Measurements from ENCODE around the gene LRFN4.

The LRFN4 gene

DNA sequence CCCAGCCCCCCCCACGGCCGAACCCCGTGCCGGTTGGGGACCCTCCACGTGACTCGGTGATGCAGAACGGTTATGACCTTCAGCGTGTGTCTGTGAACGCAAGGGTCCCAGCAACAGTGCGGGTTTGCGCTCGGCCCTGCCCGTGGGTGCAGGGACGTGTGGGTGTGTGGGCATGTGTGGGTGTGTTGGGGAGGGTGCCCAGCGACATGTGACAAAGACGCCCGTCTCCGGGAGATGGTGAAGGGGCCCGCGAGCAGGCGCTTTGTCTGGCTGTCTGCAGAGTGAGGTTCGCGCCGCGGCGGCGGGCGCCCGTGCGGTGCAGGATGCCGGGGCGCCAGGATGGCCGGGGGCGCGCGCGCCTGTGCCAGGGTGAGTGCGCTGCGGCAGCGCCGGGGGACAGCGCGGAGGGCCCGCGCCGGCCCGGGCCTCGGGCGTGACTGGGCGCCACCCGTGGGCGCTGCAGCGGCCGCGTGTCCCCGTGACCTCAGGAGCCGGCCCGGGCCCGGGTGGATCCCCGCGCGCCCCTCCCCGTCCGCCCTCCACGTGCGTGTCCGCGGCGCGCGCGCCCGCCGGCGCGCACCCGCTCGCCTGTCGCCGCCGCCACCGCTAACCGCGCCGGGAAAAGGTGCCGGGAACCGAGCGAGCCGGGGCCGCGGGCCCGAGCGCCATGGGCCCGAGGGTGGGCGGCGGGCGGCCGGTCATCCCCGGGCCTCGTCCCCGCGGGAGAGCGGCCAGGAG, at the start of gene LRFN4:
Gene LRFN4, plus strand, starts transcription at position 569 of the 738 bp plus-strand sequence. CDS start 681 bp downstream, outside the sequence.
- Histone ChIP-seq H4K20me1 (ENCODE audit: low read depth, low read length) (no peaks in the 10 kb centered on the region), H3K27ac (ENCODE audit: low read depth, low read length) (peak within 1 kb of the TSS; percentile 51), H3K27me3 (ENCODE audit: low read length) (no peaks in the 10 kb centered on the region), H3K9me3 (ENCODE audit: insufficient read depth, low read length) (no peaks in the 10 kb centered on the region), H2AFZ (ENCODE audit: low read depth, low read length, severe bottlenecking) (peak within 1 kb of the TSS; percentile 91), H3K9me2 (replicated peaks; ENCODE audit: insufficient read depth, low read length) (no peaks in the 10 kb centered on the region), H3K9ac (ENCODE audit: low read length) (peak within 1 kb of the TSS; percentile 77), H3F3A (ENCODE audit: insufficient read depth) (peaks cover 9% of the 10 kb centered on the region; the same call in 1 of the 2 replicates), H3K4me3 (ENCODE audit: insufficient read depth, low read length, poor library complexity, severe bottlenecking) (peak within 1 kb of the TSS; percentile 98), H3K36me3 (ENCODE audit: low read length) (no peaks in the 10 kb centered on the region), H3K4me2 (ENCODE audit: low read depth, low read length, poor library complexity, severe bottlenecking) (peak within 1 kb of the TSS; percentile 88), H3K79me2 (ENCODE audit: insufficient read depth, low read length) (no peaks in the 10 kb centered on the region)
- no peak for TF ChIP-seq EZH2phosphoT487 (conservative IDR thresholded peaks at IDR 0.05; ENCODE audit: low read length)
- TF ChIP-seq, protein P1, sequence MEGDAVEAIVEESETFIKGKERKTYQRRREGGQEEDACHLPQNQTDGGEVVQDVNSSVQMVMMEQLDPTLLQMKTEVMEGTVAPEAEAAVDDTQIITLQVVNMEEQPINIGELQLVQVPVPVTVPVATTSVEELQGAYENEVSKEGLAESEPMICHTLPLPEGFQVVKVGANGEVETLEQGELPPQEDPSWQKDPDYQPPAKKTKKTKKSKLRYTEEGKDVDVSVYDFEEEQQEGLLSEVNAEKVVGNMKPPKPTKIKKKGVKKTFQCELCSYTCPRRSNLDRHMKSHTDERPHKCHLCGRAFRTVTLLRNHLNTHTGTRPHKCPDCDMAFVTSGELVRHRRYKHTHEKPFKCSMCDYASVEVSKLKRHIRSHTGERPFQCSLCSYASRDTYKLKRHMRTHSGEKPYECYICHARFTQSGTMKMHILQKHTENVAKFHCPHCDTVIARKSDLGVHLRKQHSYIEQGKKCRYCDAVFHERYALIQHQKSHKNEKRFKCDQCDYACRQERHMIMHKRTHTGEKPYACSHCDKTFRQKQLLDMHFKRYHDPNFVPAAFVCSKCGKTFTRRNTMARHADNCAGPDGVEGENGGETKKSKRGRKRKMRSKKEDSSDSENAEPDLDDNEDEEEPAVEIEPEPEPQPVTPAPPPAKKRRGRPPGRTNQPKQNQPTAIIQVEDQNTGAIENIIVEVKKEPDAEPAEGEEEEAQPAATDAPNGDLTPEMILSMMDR (IDR thresholded peaks at IDR 0.05; ENCODE audit: insufficient read depth, low read length, poor library complexity, severe bottlenecking), result no peak

DNA sequence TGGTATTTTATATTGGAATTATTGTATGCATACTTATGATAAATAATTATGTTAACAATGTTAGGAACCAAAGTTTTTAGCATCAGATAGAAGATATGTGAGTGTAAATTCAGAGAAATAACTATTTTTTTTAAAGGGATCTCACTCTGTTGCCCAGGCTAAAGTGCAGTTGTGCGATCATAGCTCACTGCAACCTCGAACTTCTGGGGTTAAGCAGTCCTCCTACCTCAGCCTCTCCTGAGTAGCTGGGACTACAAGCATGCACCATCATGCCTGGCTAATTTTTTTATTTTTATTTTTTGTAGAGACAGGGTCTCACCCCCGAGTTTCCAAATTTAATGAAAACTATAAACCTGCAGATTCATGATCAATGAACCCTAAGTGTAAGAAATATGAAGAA, 47.3 kb upstream of the LRFN4 start:
- Histone ChIP-seq H4K20me1 (ENCODE audit: low read depth, low read length) (no peaks in the 10 kb centered on the region), H3K9me3 (ENCODE audit: insufficient read depth, low read length) (no peaks in the 10 kb centered on the region), H3K4me2 (ENCODE audit: low read depth, low read length, poor library complexity, severe bottlenecking) (no peak overlapping the region), H3K27ac (ENCODE audit: low read depth, low read length) (no peak overlapping the region), H3K36me3 (ENCODE audit: low read length) (peaks cover 3% of the 10 kb centered on the region; the same call in 1 of the 2 replicates), H3K4me3 (ENCODE audit: insufficient read depth, low read length, poor library complexity, severe bottlenecking) (no peak overlapping the region), H3K27me3 (ENCODE audit: low read length) (no peaks in the 10 kb centered on the region), H3K9ac (ENCODE audit: low read length) (no peak overlapping the region), H3K9me2 (replicated peaks; ENCODE audit: insufficient read depth, low read length) (no peaks in the 10 kb centered on the region), H3K79me2 (ENCODE audit: insufficient read depth, low read length) (no peaks in the 10 kb centered on the region), H2AFZ (ENCODE audit: low read depth, low read length, severe bottlenecking) (no peak overlapping the region), H3F3A (ENCODE audit: insufficient read depth) (peaks cover 5% of the 10 kb centered on the region; the same call in 1 of the 2 replicates)
- TF ChIP-seq, protein P1 (IDR thresholded peaks at IDR 0.05; ENCODE audit: insufficient read depth, low read length, poor library complexity, severe bottlenecking), result no peak
- TF ChIP-seq EZH2phosphoT487 (conservative IDR thresholded peaks at IDR 0.05; ENCODE audit: low read length), result no peak

DNA sequence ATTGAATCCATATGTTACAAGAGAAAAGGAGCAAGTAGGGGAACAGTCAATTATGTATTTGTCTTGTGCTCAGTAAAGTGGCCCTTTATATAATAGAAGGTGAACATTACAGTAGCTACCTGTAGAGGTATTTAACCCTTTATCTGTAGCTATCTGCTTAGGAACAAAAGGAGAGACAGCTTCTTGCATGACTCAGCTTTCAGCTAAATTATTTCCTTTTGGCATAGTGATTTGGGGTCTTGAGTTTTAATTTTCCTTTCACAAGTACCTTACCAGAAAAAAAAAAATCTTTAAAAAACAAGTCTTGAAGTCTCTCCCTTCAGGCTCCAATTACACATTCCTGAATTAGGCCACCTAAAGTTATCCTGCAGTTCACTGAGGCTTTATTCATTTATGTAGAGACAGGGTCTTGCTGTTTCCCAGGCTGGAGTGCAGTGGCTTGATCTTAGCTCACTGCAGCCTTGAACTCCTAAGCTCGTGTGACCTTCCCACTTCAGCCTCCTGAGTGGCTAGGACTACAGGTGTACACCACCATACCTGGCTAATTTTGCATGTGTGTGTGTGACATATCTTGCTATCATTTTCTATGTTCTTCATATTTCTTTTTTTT, 46.2 kb upstream of the LRFN4 start:
- H3K9ac ChIP-seq (ENCODE audit: low read length), result no peak overlapping the region
- H4K20me1 ChIP-seq (ENCODE audit: low read depth, low read length), result no peaks in the 10 kb centered on the region
- H3K27ac ChIP-seq (ENCODE audit: low read depth, low read length), result no peak overlapping the region
- H2AFZ ChIP-seq (ENCODE audit: low read depth, low read length, severe bottlenecking), result no peak overlapping the region
- H3K36me3 ChIP-seq (ENCODE audit: low read length), result peaks cover 2% of the 10 kb centered on the region; the same call in 1 of the 2 replicates
- no peak overlapping the region for H3K4me2 ChIP-seq (ENCODE audit: low read depth, low read length, poor library complexity, severe bottlenecking)
- peaks cover 5% of the 10 kb centered on the region; the same call in 1 of the 2 replicates for H3F3A ChIP-seq (ENCODE audit: insufficient read depth)
- no peaks in the 10 kb centered on the region for H3K9me2 ChIP-seq (replicated peaks; ENCODE audit: insufficient read depth, low read length)
- no peaks in the 10 kb centered on the region for H3K27me3 ChIP-seq (ENCODE audit: low read length)
- no peak overlapping the region for H3K4me3 ChIP-seq (ENCODE audit: insufficient read depth, low read length, poor library complexity, severe bottlenecking)
- H3K9me3 ChIP-seq (ENCODE audit: insufficient read depth, low read length), result no peaks in the 10 kb centered on the region
- H3K79me2 ChIP-seq (ENCODE audit: insufficient read depth, low read length), result no peaks in the 10 kb centered on the region
- TF ChIP-seq, protein P1 (IDR thresholded peaks at IDR 0.05; ENCODE audit: insufficient read depth, low read length, poor library complexity, severe bottlenecking), result no peak
- no peak for TF ChIP-seq EZH2phosphoT487 (conservative IDR thresholded peaks at IDR 0.05; ENCODE audit: low read length)
